Panc1 (cell line): Measurements from ENCODE around the gene SCRN2. TPM values are rescaled to one million over a fixed set of nuclear protein-coding genes. Genes with fewer than 3 reads are reported as not detected.

Experiments
- ATAC-seq: fragments of 200-7000 bp; cut with Tn5 transposase; 2 replicates; pipeline ENCODE4 v1.9.1; 2020; ENCODE audit warnings: mild to moderate bottlenecking, moderate library complexity
- BruUV-seq: library from RNA; stranded (reverse); fragments of 400-500 nt; replicated peaks from 2 replicates; lab custom pipeline; 2021; lab: Mats Ljungman, UMichigan
- CTCF ChIA-PET: fragments of 300-600 bp; sonication (Branson Sonifier 250); formaldehyde crosslinking; loops from one replicate; lab custom pipeline; 2022; ENCODE audit warnings: antibody characterized with exemption; lab: Charles Lee
- POLR2A ChIA-PET: fragments of 300-600 bp; sonication (Branson Sonifier 250); formaldehyde crosslinking; loops from one replicate; lab custom pipeline; 2022; ENCODE audit warnings: antibody characterized with exemption; lab: Charles Lee
- DNase-seq: peaks from one replicate; pipeline ENCODE4 v3.0.0-alpha.2; 2010; ENCODE audit warnings: low read depth, low spot score
- H3K27ac ChIP-seq: 2 replicates; pipeline ENCODE4 v1.5.1; 2011; ENCODE audit warnings: mild to moderate bottlenecking, low read length, inconsistent platforms
- H3K27me3 ChIP-seq: fragments of 200-500 bp; sonication (Bioruptor generic); 2 replicates; pipeline ENCODE4 v1.6.0; 2014; ENCODE audit warnings: low read length, inconsistent platforms; ENCODE audit not compliant: control insufficient read depth, insufficient read depth
- H3K36me3 ChIP-seq: fragments of 200-500 bp; sonication (Bioruptor generic); 2 replicates; pipeline ENCODE4 v1.5.1; 2014; ENCODE audit warnings: inconsistent platforms, mild to moderate bottlenecking, low read length, moderate library complexity; ENCODE audit not compliant: control insufficient read depth, insufficient read depth
- H3K4me1 ChIP-seq: 2 replicates; pipeline ENCODE4 v1.5.1; 2011; ENCODE audit warnings: inconsistent platforms, mild to moderate bottlenecking, low read length, moderate library complexity; ENCODE audit not compliant: control insufficient read depth, insufficient read depth
- H3K4me3 ChIP-seq, 2 experiments: 2 replicates each; pipeline ENCODE4 v1.5.1; 2011 to 2012; ENCODE audit warnings: low read depth in 2 of 2, low read length in 2 of 2, mild to moderate bottlenecking in 2 of 2, inconsistent platforms in 1 of 2, moderate library complexity in 1 of 2
- H3K9me3 ChIP-seq: fragments of 200-500 bp; sonication (Bioruptor generic); 2 replicates; pipeline ENCODE4 v1.5.1; 2014; ENCODE audit warnings: low read depth, mild to moderate bottlenecking, inconsistent platforms, low read length, moderate library complexity; ENCODE audit not compliant: control insufficient read depth, insufficient read depth
- POLR2AphosphoS5 ChIP-seq: IDR thresholded peaks from 2 replicates; pipeline ENCODE4 v1.6.1; 2012; ENCODE audit warnings: mild to moderate bottlenecking, low read depth, low read length, moderate library complexity
- SIN3A ChIP-seq: IDR thresholded peaks from 2 replicates; pipeline ENCODE4 v1.6.1; 2012; ENCODE audit warnings: low read depth, mild to moderate bottlenecking, low read length, moderate library complexity, borderline replicate concordance; ENCODE audit not compliant: insufficient read depth
- TCF7L2 ChIP-seq: IDR thresholded peaks from 2 replicates; pipeline ENCODE4 v1.6.1; 2011; ENCODE audit warnings: mild to moderate bottlenecking, low read depth, low read length, inconsistent platforms
- in situ Hi-C: cut with HindIII; loops from 2 replicates; pipeline ENCODE4 v1.10.0; 2016; ENCODE audit warnings: low sequenced_read_pairs, low pct_unique_long_range_greater_than_20kb
- intact Hi-C: fragments of 100-400 bp; cut with micrococcal nuclease; formaldehyde crosslinking; loops from one replicate; pipeline ENCODE4 v1.10.0; 2022; ENCODE audit not compliant: unreplicated experiment
- total RNA-seq: library from RNA; stranded (reverse); gene quantifications from one replicate; pipeline ENCODE4 v1.2.1, GENCODE V29; 2021; ENCODE audit not compliant: unreplicated experiment
- TF ChIP-seq, protein P1 (sequence below), 2 experiments: IDR thresholded peaks; 2 replicates each; pipeline ENCODE4 v1.6.1; 2011 to 2012; ENCODE audit warnings: low read depth in 2 of 2, control low read depth in 1 of 2, low read length in 1 of 2, mild to moderate bottlenecking in 1 of 2, moderate library complexity in 1 of 2; ENCODE audit not compliant: insufficient read depth in 1 of 2
- TF ChIP-seq, protein P2 (sequence below): fragments of 450-650 bp; IDR thresholded peaks from 2 replicates; pipeline ENCODE4 v1.5.1; 2017; ENCODE audit warnings: mild to moderate bottlenecking

SCRN2 gene
- total RNA-seq, 1 experiment from 2014 or later, result 34.9 TPM

GRCh38 chr17:47857551-47858455 lies 16.7 kb upstream of the SCRN2 start:
- BruUV-seq, result no TSS peak
- no peak for ATAC-seq

GRCh38 chr17:47856830-47857229 lies 15.8 kb upstream of the SCRN2 start:
- TF ChIP-seq, protein P1, sequence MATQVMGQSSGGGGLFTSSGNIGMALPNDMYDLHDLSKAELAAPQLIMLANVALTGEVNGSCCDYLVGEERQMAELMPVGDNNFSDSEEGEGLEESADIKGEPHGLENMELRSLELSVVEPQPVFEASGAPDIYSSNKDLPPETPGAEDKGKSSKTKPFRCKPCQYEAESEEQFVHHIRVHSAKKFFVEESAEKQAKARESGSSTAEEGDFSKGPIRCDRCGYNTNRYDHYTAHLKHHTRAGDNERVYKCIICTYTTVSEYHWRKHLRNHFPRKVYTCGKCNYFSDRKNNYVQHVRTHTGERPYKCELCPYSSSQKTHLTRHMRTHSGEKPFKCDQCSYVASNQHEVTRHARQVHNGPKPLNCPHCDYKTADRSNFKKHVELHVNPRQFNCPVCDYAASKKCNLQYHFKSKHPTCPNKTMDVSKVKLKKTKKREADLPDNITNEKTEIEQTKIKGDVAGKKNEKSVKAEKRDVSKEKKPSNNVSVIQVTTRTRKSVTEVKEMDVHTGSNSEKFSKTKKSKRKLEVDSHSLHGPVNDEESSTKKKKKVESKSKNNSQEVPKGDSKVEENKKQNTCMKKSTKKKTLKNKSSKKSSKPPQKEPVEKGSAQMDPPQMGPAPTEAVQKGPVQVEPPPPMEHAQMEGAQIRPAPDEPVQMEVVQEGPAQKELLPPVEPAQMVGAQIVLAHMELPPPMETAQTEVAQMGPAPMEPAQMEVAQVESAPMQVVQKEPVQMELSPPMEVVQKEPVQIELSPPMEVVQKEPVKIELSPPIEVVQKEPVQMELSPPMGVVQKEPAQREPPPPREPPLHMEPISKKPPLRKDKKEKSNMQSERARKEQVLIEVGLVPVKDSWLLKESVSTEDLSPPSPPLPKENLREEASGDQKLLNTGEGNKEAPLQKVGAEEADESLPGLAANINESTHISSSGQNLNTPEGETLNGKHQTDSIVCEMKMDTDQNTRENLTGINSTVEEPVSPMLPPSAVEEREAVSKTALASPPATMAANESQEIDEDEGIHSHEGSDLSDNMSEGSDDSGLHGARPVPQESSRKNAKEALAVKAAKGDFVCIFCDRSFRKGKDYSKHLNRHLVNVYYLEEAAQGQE (IDR thresholded peaks at IDR 0.05; ENCODE audit: insufficient read depth in 1 of 2, low read depth in 2 of 2, low read length in 1 of 2), result no peak
- TF ChIP-seq, protein P2, sequence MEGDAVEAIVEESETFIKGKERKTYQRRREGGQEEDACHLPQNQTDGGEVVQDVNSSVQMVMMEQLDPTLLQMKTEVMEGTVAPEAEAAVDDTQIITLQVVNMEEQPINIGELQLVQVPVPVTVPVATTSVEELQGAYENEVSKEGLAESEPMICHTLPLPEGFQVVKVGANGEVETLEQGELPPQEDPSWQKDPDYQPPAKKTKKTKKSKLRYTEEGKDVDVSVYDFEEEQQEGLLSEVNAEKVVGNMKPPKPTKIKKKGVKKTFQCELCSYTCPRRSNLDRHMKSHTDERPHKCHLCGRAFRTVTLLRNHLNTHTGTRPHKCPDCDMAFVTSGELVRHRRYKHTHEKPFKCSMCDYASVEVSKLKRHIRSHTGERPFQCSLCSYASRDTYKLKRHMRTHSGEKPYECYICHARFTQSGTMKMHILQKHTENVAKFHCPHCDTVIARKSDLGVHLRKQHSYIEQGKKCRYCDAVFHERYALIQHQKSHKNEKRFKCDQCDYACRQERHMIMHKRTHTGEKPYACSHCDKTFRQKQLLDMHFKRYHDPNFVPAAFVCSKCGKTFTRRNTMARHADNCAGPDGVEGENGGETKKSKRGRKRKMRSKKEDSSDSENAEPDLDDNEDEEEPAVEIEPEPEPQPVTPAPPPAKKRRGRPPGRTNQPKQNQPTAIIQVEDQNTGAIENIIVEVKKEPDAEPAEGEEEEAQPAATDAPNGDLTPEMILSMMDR, result no peak
- TF ChIP-seq TCF7L2, result no peak
- no peak for TF ChIP-seq POLR2AphosphoS5
- no peak for TF ChIP-seq SIN3A
- CTCF ChIA-PET, result no interaction called here
- Histone ChIP-seq H3K36me3 (no peaks in the 10 kb centered on the region), H3K27me3 (peaks cover 22% of the 10 kb centered on the region), H3K4me3 (no peak overlapping the region), H3K9me3 (no peaks in the 10 kb centered on the region), H3K4me1 (no peaks in the 10 kb centered on the region), H3K27ac (no peak overlapping the region)
- ATAC-seq, result no peak
- DNase-seq, result no peak
- intact Hi-C loops (no loop called here), in situ Hi-C loops (no loop called here)
- POLR2A ChIA-PET, result no interaction called here
- no TSS peak for BruUV-seq

More at GRCh38 chr17:47857551-47858455, 16.7 kb upstream of the SCRN2 start:
- H3K36me3 ChIP-seq, result no peaks in the 10 kb centered on the region
- DNase-seq, result no peak
- H3K4me1 ChIP-seq, result peaks cover 4% of the 10 kb centered on the region
- ChIA-PET CTCF (interaction anchor here (0.6 kb wide), 1 partner anchor 161 kb away, joined by 5 read pairs; no protein-coding TSS in a partner anchor), POLR2A (no interaction called here)
- in situ Hi-C loops, result no loop called here
- H3K27ac ChIP-seq, result no peak overlapping the region
- no peak overlapping the region for H3K4me3 ChIP-seq
- H3K27me3 ChIP-seq, result peaks cover 18% of the 10 kb centered on the region
- intact Hi-C loops, result no loop called here
- TF ChIP-seq SIN3A (no peak), POLR2AphosphoS5 (no peak), TCF7L2 (no peak)
- TF ChIP-seq, protein P1 (IDR thresholded peaks at IDR 0.05; ENCODE audit: insufficient read depth in 1 of 2, low read depth in 2 of 2, low read length in 1 of 2), result no peak
- TF ChIP-seq, protein P2, result no peak
- no peaks in the 10 kb centered on the region for H3K9me3 ChIP-seq
